Medulla oblongata (tissue), 1 donor: ENCODE data around the gene PSMD3.
"Not testable (repeated sequence)": the region's sequence is repeated elsewhere in the genome, so short reads cannot be mapped to it uniquely, and the experiment has no call there.

Experiments
- DNase-seq: peaks from one replicate; pipeline ENCODE4 v3.0.0-alpha.2; 2015; ENCODE audit errors: extremely low spot score

PSMD3 gene

GRCh38 chr17:39996800-39997199 is 16.2 kb downstream of the PSMD3 start:
- no peak for DNase-seq

DNA sequence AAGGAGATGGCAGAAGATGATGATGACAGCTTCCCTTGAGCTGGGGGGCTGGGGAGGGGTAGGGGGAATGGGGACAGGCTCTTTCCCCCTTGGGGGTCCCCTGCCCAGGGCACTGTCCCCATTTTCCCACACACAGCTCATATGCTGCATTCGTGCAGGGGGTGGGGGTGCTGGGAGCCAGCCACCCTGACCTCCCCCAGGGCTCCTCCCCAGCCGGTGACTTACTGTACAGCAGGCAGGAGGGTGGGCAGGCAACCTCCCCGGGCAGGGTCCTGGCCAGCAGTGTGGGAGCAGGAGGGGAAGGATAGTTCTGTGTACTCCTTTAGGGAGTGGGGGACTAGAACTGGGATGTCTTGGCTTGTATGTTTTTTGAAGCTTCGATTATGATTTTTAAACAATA is 16.9 kb downstream of the PSMD3 start:
- DNase-seq = no peak

- DNase-seq = no peak
These were observed 18.5 kb downstream of the PSMD3 start for GRCh38 chr17:39999067-39999466.

- no peak for DNase-seq
These were observed 19.6 kb downstream of the PSMD3 start for GRCh38 chr17:40000161-40000560.

DNA sequence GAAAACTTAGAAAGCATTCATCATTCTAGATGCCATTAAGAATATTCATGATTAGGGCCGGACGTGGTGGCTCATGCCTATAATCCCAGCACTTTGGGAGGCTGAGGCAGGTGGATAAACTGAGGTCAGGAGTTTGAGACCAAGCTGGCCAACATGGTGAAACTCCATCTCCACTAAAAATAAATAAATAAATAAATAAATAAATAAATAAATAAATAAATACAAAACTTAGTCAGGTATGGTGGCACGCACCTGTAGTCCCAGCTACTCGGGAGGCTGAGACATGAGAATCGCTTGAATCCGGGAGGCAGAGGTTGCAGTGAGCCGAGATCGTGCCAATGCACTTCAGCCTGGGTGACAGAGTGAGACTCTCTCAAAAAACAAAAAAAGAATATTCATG is 20.7 kb downstream of the PSMD3 start:
- DNase-seq = not testable (repeated sequence)

DNA sequence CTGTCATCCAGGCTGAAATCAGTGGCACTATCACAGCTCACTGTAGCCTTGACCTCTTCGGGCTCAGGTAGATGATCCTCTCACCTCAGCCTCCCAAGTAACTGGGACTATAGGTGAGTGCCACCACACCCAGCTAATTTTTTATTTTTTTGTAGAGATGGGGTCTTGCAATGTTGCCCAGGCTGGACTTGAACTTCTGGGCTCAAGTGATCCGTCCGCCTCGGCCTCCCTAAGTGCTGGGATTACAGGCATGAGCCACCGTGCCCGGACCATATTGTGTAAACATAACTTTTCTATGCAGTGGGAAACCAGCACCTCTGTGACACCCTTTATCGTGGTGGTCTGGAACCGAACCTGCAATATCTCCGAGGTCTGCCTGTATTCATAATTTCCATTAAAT is 23.5 kb downstream of the PSMD3 start:
- DNase-seq = no peak

- no peak for DNase-seq
These were observed 24.1 kb downstream of the PSMD3 start for GRCh38 chr17:40004712-40005111.

GRCh38 chr17:40005520-40005919 is 24.9 kb downstream of the PSMD3 start:
- DNase-seq = no peak

GRCh38 chr17:40010946-40011500 is 30.4 kb downstream of the PSMD3 start:
- DNase-seq = not testable (repeated sequence)

- not testable (repeated sequence) for DNase-seq
These were observed 31.5 kb downstream of the PSMD3 start for GRCh38 chr17:40012017-40012647.

DNA sequence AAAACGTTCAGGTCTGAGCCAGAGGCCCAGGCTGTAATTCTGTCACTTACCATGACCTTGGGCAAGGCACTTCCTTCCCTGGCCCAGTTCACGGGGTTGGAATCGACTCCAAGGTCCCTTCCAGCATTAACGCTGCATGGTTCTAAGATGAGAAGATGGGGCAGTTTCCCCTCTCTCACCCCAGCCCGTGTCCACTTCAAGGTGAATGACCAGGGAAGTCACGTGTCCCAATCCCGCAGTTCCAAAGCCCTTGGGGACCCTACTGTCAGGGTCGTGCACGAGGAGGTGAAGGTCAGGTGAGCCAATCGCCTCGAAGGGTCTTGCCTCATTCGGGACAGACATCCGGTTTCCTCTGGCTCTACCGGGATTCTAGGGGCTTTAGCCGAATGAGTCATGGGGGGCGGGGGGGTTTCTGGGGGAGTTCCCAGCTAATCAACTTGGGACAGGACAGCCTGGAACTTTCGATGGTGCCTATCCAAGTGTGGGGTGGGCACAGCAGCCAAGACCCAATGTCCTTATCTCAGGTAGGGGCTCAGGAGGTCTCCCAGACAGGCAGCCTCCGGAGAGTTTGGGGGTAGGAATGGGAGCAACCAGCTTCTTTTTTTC is 33.9 kb downstream of the PSMD3 start:
- DNase-seq = no peak

DNA sequence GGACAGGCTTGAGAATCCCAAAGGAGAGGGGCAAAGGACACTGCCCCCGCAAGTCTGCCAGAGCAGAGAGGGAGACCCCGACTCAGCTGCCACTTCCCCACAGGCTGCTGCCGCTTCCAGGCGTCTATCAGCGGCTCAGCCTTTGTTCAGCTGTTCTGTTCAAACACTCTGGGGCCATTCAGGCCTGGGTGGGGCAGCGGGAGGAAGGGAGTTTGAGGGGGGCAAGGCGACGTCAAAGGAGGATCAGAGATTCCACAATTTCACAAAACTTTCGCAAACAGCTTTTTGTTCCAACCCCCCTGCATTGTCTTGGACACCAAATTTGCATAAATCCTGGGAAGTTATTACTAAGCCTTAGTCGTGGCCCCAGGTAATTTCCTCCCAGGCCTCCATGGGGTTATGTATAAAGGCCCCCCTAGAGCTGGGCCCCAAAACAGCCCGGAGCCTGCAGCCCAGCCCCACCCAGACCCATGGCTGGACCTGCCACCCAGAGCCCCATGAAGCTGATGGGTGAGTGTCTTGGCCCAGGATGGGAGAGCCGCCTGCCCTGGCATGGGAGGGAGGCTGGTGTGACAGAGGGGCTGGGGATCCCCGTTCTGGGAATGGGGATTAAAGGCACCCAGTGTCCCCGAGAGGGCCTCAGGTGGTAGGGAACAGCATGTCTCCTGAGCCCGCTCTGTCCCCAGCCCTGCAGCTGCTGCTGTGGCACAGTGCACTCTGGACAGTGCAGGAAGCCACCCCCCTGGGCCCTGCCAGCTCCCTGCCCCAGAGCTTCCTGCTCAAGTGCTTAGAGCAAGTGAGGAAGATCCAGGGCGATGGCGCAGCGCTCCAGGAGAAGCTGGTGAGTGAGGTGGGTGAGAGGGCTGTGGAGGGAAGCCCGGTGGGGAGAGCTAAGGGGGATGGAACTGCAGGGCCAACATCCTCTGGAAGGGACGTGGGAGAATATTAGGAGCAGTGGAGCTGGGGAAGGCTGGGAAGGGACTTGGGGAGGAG is 34.7 kb downstream of the PSMD3 start, which contains the start of gene CSF3:
CSF3 (plus strand) TSS at position 436 of the 993 bp plus-strand sequence; CDS start at position 471, 35 bp downstream.
- DNase-seq = no peak

GRCh38 chr17:40015998-40016985 is 35.7 kb downstream of the PSMD3 start:
- no peak for DNase-seq

DNA sequence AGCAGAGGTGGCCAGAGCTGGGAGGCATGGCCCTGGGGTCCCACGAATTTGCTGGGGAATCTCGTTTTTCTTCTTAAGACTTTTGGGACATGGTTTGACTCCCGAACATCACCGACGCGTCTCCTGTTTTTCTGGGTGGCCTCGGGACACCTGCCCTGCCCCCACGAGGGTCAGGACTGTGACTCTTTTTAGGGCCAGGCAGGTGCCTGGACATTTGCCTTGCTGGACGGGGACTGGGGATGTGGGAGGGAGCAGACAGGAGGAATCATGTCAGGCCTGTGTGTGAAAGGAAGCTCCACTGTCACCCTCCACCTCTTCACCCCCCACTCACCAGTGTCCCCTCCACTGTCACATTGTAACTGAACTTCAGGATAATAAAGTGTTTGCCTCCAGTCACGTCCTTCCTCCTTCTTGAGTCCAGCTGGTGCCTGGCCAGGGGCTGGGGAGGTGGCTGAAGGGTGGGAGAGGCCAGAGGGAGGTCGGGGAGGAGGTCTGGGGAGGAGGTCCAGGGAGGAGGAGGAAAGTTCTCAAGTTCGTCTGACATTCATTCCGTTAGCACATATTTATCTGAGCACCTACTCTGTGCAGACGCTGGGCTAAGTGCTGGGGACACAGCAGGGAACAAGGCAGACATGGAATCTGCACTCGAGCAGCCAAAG is 36.9 kb downstream of the PSMD3 start:
- DNase-seq = no peak

DNA sequence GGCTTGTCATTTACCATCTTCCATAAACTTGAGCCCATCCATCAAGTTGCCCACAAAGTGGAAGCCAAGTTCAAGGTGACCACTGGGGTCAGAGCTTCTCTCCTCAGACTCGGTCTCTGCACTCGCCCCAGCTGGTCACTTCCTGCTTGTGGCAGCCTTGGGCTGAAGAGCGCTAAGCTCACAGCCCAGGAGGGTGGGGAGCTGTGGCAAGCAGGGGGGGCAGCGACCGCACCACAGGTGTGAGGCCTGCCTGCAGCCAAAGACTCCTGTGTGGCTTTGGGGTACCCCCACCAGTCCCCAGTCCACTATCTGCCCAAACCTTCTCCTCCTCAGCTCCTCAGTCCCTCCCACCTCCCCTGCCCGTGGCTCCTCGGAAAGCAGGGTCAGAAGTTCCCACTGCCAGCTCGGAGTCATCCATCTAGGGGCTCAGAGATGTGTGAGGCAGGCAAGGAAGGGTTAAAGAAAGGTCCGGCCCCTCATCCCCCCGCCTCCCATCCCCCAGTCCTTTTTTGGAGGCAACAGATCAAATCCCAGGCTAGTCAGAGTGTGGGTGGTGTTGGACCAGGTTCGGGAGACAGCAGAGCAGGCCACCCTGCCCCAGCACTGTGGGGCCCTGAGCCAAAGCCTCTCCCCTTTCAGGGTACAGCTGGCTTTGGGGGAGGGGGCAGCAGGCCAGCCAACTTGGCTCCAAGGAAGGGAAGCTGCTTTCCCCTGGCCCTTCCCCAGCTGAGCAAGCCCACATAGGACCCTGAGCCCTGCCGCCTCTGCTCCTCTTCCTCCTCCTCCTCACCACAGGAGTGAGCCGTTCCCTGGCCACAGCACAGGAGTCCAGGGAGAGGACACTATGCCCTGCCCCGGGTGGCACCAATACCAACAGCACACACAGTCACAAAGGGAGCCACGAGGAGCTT is 37.9 kb downstream of the PSMD3 start:
- no peak for DNase-seq

GRCh38 chr17:40019140-40019991 is 38.8 kb downstream of the PSMD3 start:
- no peak for DNase-seq

GRCh38 chr17:40020146-40020545 is 39.5 kb downstream of the PSMD3 start:
- no peak for DNase-seq

- DNase-seq = peak; percentile 46
These were observed 40.9 kb downstream of the PSMD3 start for GRCh38 chr17:40021451-40021971.
